Colonic mucosa (tissue), 4 donors: ENCODE results near the gene ZBTB34. TPM values are rescaled to one million over a fixed set of nuclear protein-coding genes. Genes with fewer than 3 reads are reported as not detected.

Experiments
- DNase-seq: peaks from one replicate; pipeline ENCODE4 v3.0.0-alpha.2; 2020
- H3K27ac ChIP-seq: fragments of 200-600 bp; one replicate; pipeline ENCODE4 v1.8.0; 2021
- H3K27me3 ChIP-seq: fragments of 200-600 bp; one replicate; pipeline ENCODE4 v1.8.0; 2021
- H3K36me3 ChIP-seq: fragments of 200-600 bp; one replicate; pipeline ENCODE4 v1.8.0; 2021
- H3K4me1 ChIP-seq: fragments of 200-600 bp; one replicate; pipeline ENCODE4 v1.8.0; 2021; ENCODE audit warnings: mild to moderate bottlenecking
- H3K4me3 ChIP-seq: fragments of 200-600 bp; one replicate; pipeline ENCODE4 v1.8.0; 2021
- H3K9ac ChIP-seq, 2 donors: one replicate each; pipeline ENCODE4 v1.7.0; 2013; ENCODE audit warnings: control low read depth in 2 of 2, low read depth in 2 of 2, low read length in 2 of 2
- H3K9me3 ChIP-seq: fragments of 200-600 bp; one replicate; pipeline ENCODE4 v1.8.0; 2021
- CTCF ChIP-seq: fragments of 200-600 bp; IDR thresholded peaks from one replicate; pipeline ENCODE4 v1.8.0; 2022; ENCODE audit warnings: antibody characterized with exemption, mild to moderate bottlenecking
- intact Hi-C: fragments of 100-400 bp; cut with DNase I; formaldehyde crosslinking; loops from one replicate; pipeline ENCODE4 v1.14.1; 2022
- total RNA-seq, 2 donors: library from RNA; stranded (reverse); fragmentation: NEBNext Ultra II Directional in 1 of 2; extraction: Animal tissue kit (Norgen Biotek cat#: 25700) in 1 of 2; gene quantifications; one replicate each; pipeline ENCODE4 v1.2.1, GENCODE V29; 2021
- donor health status: healthy.
- donor health status: DM: no; HTN: no; CAD: no.
- donor health status: DM: no; HTN: no; CAD: no.

ZBTB34 gene
- total RNA-seq, 2 donors from 2014 or later = 4.6 to 10.3 TPM

- intact Hi-C loops = no loop called here
These were observed 24.7 kb downstream of the ZBTB34 start for GRCh38 chr9:126885131-126885641.

GRCh38 chr9:126886034-126886822, 25.8 kb downstream of the ZBTB34 start:
- no peak for DNase-seq
- Histone ChIP-seq H3K4me1 (no peaks in the 10 kb centered on the region), H3K36me3 (no peaks in the 10 kb centered on the region), H3K9me3 (no peaks in the 10 kb centered on the region), H3K9ac (no peak overlapping the region), H3K27me3 (no peaks in the 10 kb centered on the region), H3K4me3 (no peak overlapping the region), H3K27ac (no peak overlapping the region)
- TF ChIP-seq CTCF = no peak
- intact Hi-C loops = no loop called here

More at GRCh38 chr9:126885131-126885641, 24.7 kb downstream of the ZBTB34 start:
- no peak overlapping the region for H3K4me3 ChIP-seq
- no peak for TF ChIP-seq CTCF
- no peaks in the 10 kb centered on the region for H3K27me3 ChIP-seq
- H3K36me3 ChIP-seq = no peaks in the 10 kb centered on the region
- H3K9me3 ChIP-seq = no peaks in the 10 kb centered on the region
- H3K4me1 ChIP-seq = no peaks in the 10 kb centered on the region
- no peak overlapping the region for H3K9ac ChIP-seq
- no peak overlapping the region for H3K27ac ChIP-seq
- DNase-seq = no peak

GRCh38 chr9:126886897-126887296, 26.5 kb downstream of the ZBTB34 start:
- Histone ChIP-seq H3K27ac (no peak overlapping the region), H3K4me1 (no peaks in the 10 kb centered on the region), H3K9me3 (no peaks in the 10 kb centered on the region), H3K9ac (no peak overlapping the region), H3K4me3 (no peak overlapping the region), H3K27me3 (no peaks in the 10 kb centered on the region), H3K36me3 (no peaks in the 10 kb centered on the region)
- TF ChIP-seq CTCF = no peak
- intact Hi-C loops = no loop called here
- DNase-seq = no peak

GRCh38 chr9:126891676-126892075, 31.2 kb downstream of the ZBTB34 start:
- no peak for TF ChIP-seq CTCF
- DNase-seq = no peak
- Histone ChIP-seq H3K9me3 (no peaks in the 10 kb centered on the region), H3K4me1 (no peaks in the 10 kb centered on the region), H3K4me3 (no peak overlapping the region), H3K27me3 (no peaks in the 10 kb centered on the region), H3K36me3 (no peaks in the 10 kb centered on the region), H3K27ac (no peak overlapping the region), H3K9ac (no peak overlapping the region)
- intact Hi-C loops = no loop called here

- Histone ChIP-seq H3K4me1 (no peaks in the 10 kb centered on the region), H3K27ac (no peak overlapping the region), H3K27me3 (no peaks in the 10 kb centered on the region), H3K4me3 (no peak overlapping the region), H3K9me3 (no peaks in the 10 kb centered on the region), H3K9ac (no peak overlapping the region), H3K36me3 (no peaks in the 10 kb centered on the region)
- DNase-seq = no peak
- TF ChIP-seq CTCF = peak; percentile 12
- intact Hi-C loops = no loop called here
These were observed 32.6 kb downstream of the ZBTB34 start for GRCh38 chr9:126893079-126893478.
